CD4-positive, alpha-beta memory T cell (primary cell): Measurements from ENCODE around the gene FANCC. TPM values are rescaled to one million over a fixed set of nuclear protein-coding genes. Genes with fewer than 3 reads are reported as not detected.

ENCODE experiments used
- CTCF ChIA-PET: fragments of 350-600 bp; sonication (Branson Sonifier 250); formaldehyde crosslinking; loops from one replicate; lab custom pipeline; 2021; ENCODE audit warnings: inconsistent platforms; ENCODE audit not compliant: partially characterized antibody; lab: Charles Lee
- POLR2A ChIA-PET: fragments of 350-600 bp; sonication (Branson Sonifier 250); formaldehyde crosslinking; loops from one replicate; lab custom pipeline; 2021; ENCODE audit not compliant: partially characterized antibody; lab: Charles Lee
- DNase-seq, 5 donors: peaks; one replicate each; pipeline versions ENCODE4 v3.0.0 to v3.0.0-alpha.2; 2020 to 2022; ENCODE audit warnings: mixed read lengths in 1 of 5
- H3K27ac ChIP-seq: one replicate; pipeline ENCODE4 v1.7.0; 2013; ENCODE audit warnings: low read depth, low read length
- H3K27me3 ChIP-seq: 2 replicates; pipeline ENCODE4 v1.7.0; 2013; ENCODE audit warnings: mild to moderate bottlenecking, low read length, moderate library complexity; ENCODE audit not compliant: insufficient read depth
- H3K36me3 ChIP-seq: 2 replicates; pipeline ENCODE4 v1.7.0; 2013; ENCODE audit warnings: mild to moderate bottlenecking, low read length, moderate library complexity; ENCODE audit not compliant: insufficient read depth
- H3K4me1 ChIP-seq: 2 replicates; pipeline ENCODE4 v1.7.0; 2013; ENCODE audit warnings: mild to moderate bottlenecking, low read length, moderate library complexity; ENCODE audit not compliant: insufficient read depth
- H3K4me3 ChIP-seq, 2 donors: one replicate each; pipeline ENCODE4 v1.7.0; 2013; ENCODE audit warnings: low read length in 2 of 2, mild to moderate bottlenecking in 1 of 2
- H3K9me3 ChIP-seq, 2 donors: one replicate each; pipeline ENCODE4 v1.7.0; 2013; ENCODE audit warnings: low read length in 2 of 2, control low read depth in 1 of 2; ENCODE audit not compliant: control insufficient read depth in 1 of 2
- H3K27ac Mint-ChIP-seq, 7 donors: one replicate each; pipeline ENCODE4 v1.8.0; 2020 to 2021; ENCODE audit warnings: mixed read lengths in 7 of 7, mild to moderate bottlenecking in 6 of 7, inconsistent platforms in 3 of 7, moderate library complexity in 3 of 7
- H3K27me3 Mint-ChIP-seq, 2 donors: one replicate each; pipeline ENCODE4 v1.8.0; 2020 to 2021; ENCODE audit warnings: mixed read lengths in 2 of 2
- H3K36me3 Mint-ChIP-seq, 2 donors: one replicate each; pipeline ENCODE4 v1.8.0; 2020 to 2021; ENCODE audit warnings: mixed read lengths in 2 of 2, inconsistent platforms in 1 of 2, mild to moderate bottlenecking in 1 of 2
- H3K4me1 Mint-ChIP-seq, 4 donors: one replicate each; pipeline ENCODE4 v1.8.0; 2020 to 2021; ENCODE audit warnings: mixed read lengths in 4 of 4, mild to moderate bottlenecking in 1 of 4
- H3K4me3 Mint-ChIP-seq, 8 donors: one replicate each; pipeline ENCODE4 v1.8.0; 2020 to 2021; ENCODE audit warnings: mixed read lengths in 8 of 8, mild to moderate bottlenecking in 7 of 8, moderate library complexity in 6 of 8, inconsistent platforms in 3 of 8
- H3K9me3 Mint-ChIP-seq, 8 donors: one replicate each; pipeline ENCODE4 v1.8.0; 2020 to 2021; ENCODE audit warnings: mixed read lengths in 8 of 8, mild to moderate bottlenecking in 5 of 8, inconsistent platforms in 3 of 8, moderate library complexity in 1 of 8
- intact Hi-C: fragments of 100-400 bp; cut with micrococcal nuclease; formaldehyde crosslinking; loops from one replicate; pipeline ENCODE4 v1.15.1; 2023
- polyA plus RNA-seq, 2 donors: library from polyadenylated mRNA; unstranded; fragments of 300-500 nt; fragmentation: Illumina TruSeq; gene quantifications; one replicate each; pipeline ENCODE4 v1.2.3, GENCODE V29; 2021
- total RNA-seq, 2 experiments: library from RNA; stranded (reverse); gene quantifications; one replicate each; pipeline ENCODE4 v1.2.3, GENCODE V29; 2021

FANCC gene
- total and polyA plus RNA-seq, 4 experiments from 2014 or later, result 0.77 to 4.9 (median 3.6) TPM

GRCh38 chr9:95067897-95068296 lies 249.6 kb downstream of the FANCC start:
- no peak overlapping the region for H3K4me3 ChIP-seq
- Mint-ChIP-seq H3K4me1 (no peaks in the 10 kb centered on the region), H3K27me3 (no peaks in the 10 kb centered on the region), H3K4me3 (no peak overlapping the region), H3K36me3 (peaks cover 0 to 8% of the 10 kb centered on the region in 2 donors), H3K27ac (no peak overlapping the region), H3K9me3 (peaks cover 0 to 2% (median 0%) of the 10 kb centered on the region in 8 donors)
- DNase-seq, result no peak
- H3K27me3 ChIP-seq, result no peaks in the 10 kb centered on the region
- H3K27ac ChIP-seq, result no peak overlapping the region
- no peaks in the 10 kb centered on the region for H3K36me3 ChIP-seq
- ChIA-PET POLR2A (no interaction called here), CTCF (interaction anchor here (1.4 kb wide), 1 partner anchor 386 kb away, joined by 4 read pairs; no protein-coding TSS in a partner anchor)
- H3K4me1 ChIP-seq, result no peaks in the 10 kb centered on the region
- intact Hi-C loops, result no loop called here
- H3K9me3 ChIP-seq, result no peaks in the 10 kb centered on the region

- Mint-ChIP-seq H3K36me3 (peaks cover 0 to 11% of the 10 kb centered on the region in 2 donors), H3K4me3 (no peak overlapping the region), H3K27me3 (no peaks in the 10 kb centered on the region), H3K9me3 (peaks cover 0 to 2% (median 0%) of the 10 kb centered on the region in 8 donors), H3K27ac (no peak overlapping the region), H3K4me1 (no peaks in the 10 kb centered on the region)
- ChIA-PET POLR2A (no interaction called here), CTCF (interaction anchor here (1.1 to 1.4 kb wide), 2 partner anchors 61 to 386 kb away, joined by 3 to 4 read pairs; no protein-coding TSS in a partner anchor)
- no peaks in the 10 kb centered on the region for H3K27me3 ChIP-seq
- DNase-seq, result no peak
- H3K4me1 ChIP-seq, result no peaks in the 10 kb centered on the region
- H3K27ac ChIP-seq, result no peak overlapping the region
- H3K4me3 ChIP-seq, result no peak overlapping the region
- no peaks in the 10 kb centered on the region for H3K36me3 ChIP-seq
- no peaks in the 10 kb centered on the region for H3K9me3 ChIP-seq
- intact Hi-C loops, result no loop called here
These were observed 250.5 kb downstream of the FANCC start for GRCh38 chr9:95067057-95067456.

DNA sequence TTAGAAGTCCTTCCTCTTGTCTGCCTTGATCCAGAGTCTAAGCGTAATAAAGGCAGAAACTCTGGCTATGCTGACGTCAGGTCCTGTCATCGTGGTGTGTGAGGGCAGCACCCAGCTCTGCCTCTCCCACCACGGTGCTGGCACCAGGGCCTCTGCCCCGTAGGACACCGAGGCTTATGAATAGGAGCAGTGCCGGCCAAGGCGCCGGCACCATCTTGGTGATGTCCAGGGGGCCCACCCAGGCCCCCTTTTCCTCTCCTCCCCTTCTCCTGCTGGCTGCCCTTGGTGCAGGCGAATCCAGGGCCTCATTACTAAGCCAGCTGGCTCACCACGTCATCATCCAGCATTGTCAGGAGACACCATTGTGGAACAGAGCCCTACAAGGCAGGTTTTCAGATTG lies 252.3 kb downstream of the FANCC start:
- Mint-ChIP-seq H3K36me3 (peaks cover 0 to 11% of the 10 kb centered on the region in 2 donors), H3K9me3 (peaks cover 0 to 2% (median 0%) of the 10 kb centered on the region in 8 donors), H3K27me3 (no peaks in the 10 kb centered on the region), H3K4me1 (no peaks in the 10 kb centered on the region), H3K4me3 (no peak overlapping the region), H3K27ac (no peak overlapping the region)
- Histone ChIP-seq H3K4me3 (no peak overlapping the region), H3K27ac (no peak overlapping the region), H3K27me3 (no peaks in the 10 kb centered on the region), H3K4me1 (no peaks in the 10 kb centered on the region), H3K9me3 (no peaks in the 10 kb centered on the region), H3K36me3 (no peaks in the 10 kb centered on the region)
- ChIA-PET CTCF (no interaction called here), POLR2A (no interaction called here)
- DNase-seq, result no peak
- intact Hi-C loops, result no loop called here

DNA sequence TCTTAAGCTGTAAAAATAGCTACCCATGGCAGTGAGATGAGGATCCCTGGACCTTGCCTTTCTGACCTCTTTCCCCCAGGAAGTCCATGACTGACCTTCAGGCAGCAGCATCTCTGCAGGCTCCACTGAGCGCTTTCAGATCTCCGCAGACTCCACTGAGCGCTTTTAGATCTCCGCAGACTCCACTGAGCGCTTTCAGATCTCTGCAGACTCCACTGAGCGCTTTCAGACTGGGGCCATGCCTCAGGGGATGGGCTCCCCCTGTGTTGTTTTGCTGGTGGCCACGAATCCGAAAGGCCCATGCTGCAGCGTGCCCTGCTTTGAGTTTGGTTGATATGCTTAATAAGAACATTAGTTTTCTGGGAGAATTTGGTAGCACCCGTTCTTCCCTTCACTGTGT lies 254.2 kb downstream of the FANCC start:
- intact Hi-C loops, result no loop called here
- no peak overlapping the region for H3K27ac Mint-ChIP-seq

DNA sequence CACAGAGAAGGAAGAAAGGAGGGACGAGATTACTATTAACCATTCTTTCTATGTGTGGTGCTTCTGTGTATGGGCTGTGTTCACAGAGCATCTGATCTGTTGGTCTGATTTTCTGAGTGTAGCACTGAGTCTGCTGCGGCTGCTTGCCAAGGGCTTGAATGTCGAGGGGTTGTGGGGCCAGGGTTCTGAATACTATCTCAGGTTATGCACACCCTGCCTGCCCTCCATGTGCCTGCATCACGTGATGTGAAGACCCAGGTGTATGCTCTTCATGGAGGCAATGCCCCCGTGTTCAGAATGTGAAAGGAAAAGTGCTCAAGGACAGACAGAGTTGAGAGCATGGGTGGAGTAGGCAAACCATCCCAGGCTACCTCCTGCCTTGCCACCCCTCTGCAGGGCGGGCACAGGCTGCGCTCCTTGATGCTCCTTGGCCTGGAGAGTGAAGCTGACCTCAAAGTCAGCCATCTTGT lies 254.9 kb downstream of the FANCC start:
- DNase-seq, result no peak
- no peaks in the 10 kb centered on the region for H3K4me1 ChIP-seq
- no peaks in the 10 kb centered on the region for H3K9me3 ChIP-seq
- POLR2A ChIA-PET, result no interaction called here
- H3K4me3 Mint-ChIP-seq, result no peak overlapping the region
- CTCF ChIA-PET, result no interaction called here
- peaks cover 0 to 2% (median 0%) of the 10 kb centered on the region in 8 donors for H3K9me3 Mint-ChIP-seq
- no peaks in the 10 kb centered on the region for H3K27me3 Mint-ChIP-seq
- no peaks in the 10 kb centered on the region for H3K27me3 ChIP-seq
- no peaks in the 10 kb centered on the region for H3K4me1 Mint-ChIP-seq
- no peak overlapping the region for H3K27ac Mint-ChIP-seq
- peaks cover 0 to 11% of the 10 kb centered on the region in 2 donors for H3K36me3 Mint-ChIP-seq
- no peak overlapping the region for H3K27ac ChIP-seq
- intact Hi-C loops, result no loop called here
- no peak overlapping the region for H3K4me3 ChIP-seq
- H3K36me3 ChIP-seq, result no peaks in the 10 kb centered on the region

More for the DNA sequence above, 254.2 kb downstream of the FANCC start:
- peaks cover 0 to 11% of the 10 kb centered on the region in 2 donors for H3K36me3 Mint-ChIP-seq
- no peaks in the 10 kb centered on the region for H3K4me1 Mint-ChIP-seq
- H3K27me3 Mint-ChIP-seq, result no peaks in the 10 kb centered on the region
- ChIA-PET CTCF (no interaction called here), POLR2A (no interaction called here)
- Histone ChIP-seq H3K4me3 (no peak overlapping the region), H3K9me3 (no peaks in the 10 kb centered on the region), H3K4me1 (no peaks in the 10 kb centered on the region), H3K27me3 (no peaks in the 10 kb centered on the region), H3K27ac (no peak overlapping the region), H3K36me3 (no peaks in the 10 kb centered on the region)
- H3K9me3 Mint-ChIP-seq, result peaks cover 0 to 2% (median 0%) of the 10 kb centered on the region in 8 donors
- no peak overlapping the region for H3K4me3 Mint-ChIP-seq
- DNase-seq, result no peak

GRCh38 chr9:95061916-95062595 lies 255.5 kb downstream of the FANCC start:
- H3K4me3 Mint-ChIP-seq, result no peak overlapping the region

GRCh38 chr9:95060916-95061315 lies 256.6 kb downstream of the FANCC start:
- Mint-ChIP-seq H3K4me1 (no peaks in the 10 kb centered on the region), H3K9me3 (no peaks in the 10 kb centered on the region), H3K27me3 (no peaks in the 10 kb centered on the region), H3K36me3 (peaks cover 0 to 11% of the 10 kb centered on the region in 2 donors), H3K27ac (no peak overlapping the region), H3K4me3 (no peak overlapping the region)
- CTCF ChIA-PET, result no interaction called here
- POLR2A ChIA-PET, result interaction anchor here (1.1 kb wide), 1 partner anchor 28 kb away, joined by 3 read pairs; no protein-coding TSS in a partner anchor
- intact Hi-C loops, result no loop called here
- H3K27ac ChIP-seq, result no peak overlapping the region
- no peaks in the 10 kb centered on the region for H3K9me3 ChIP-seq
- no peaks in the 10 kb centered on the region for H3K27me3 ChIP-seq
- no peaks in the 10 kb centered on the region for H3K4me1 ChIP-seq
- no peak for DNase-seq
- no peak overlapping the region for H3K4me3 ChIP-seq
- no peaks in the 10 kb centered on the region for H3K36me3 ChIP-seq

More at GRCh38 chr9:95061916-95062595, 255.5 kb downstream of the FANCC start:
- H3K4me1 Mint-ChIP-seq, result no peaks in the 10 kb centered on the region
- H3K27ac Mint-ChIP-seq, result peak overlapping the region in 1 of 7 donors; percentile 39
- Histone ChIP-seq H3K36me3 (no peaks in the 10 kb centered on the region), H3K27ac (no peak overlapping the region), H3K4me3 (no peak overlapping the region), H3K27me3 (no peaks in the 10 kb centered on the region), H3K4me1 (no peaks in the 10 kb centered on the region), H3K9me3 (no peaks in the 10 kb centered on the region)
- intact Hi-C loops, result no loop called here
- H3K9me3 Mint-ChIP-seq, result peaks cover 0 to 1% (median 0%) of the 10 kb centered on the region in 8 donors
- ChIA-PET CTCF (no interaction called here), POLR2A (interaction anchor here (1.1 kb wide), 1 partner anchor 29 kb away, joined by 3 read pairs; no protein-coding TSS in a partner anchor)
- H3K27me3 Mint-ChIP-seq, result no peaks in the 10 kb centered on the region
- DNase-seq, result no peak
- peaks cover 0 to 11% of the 10 kb centered on the region in 2 donors for H3K36me3 Mint-ChIP-seq
